GM12875 (cell line): ENCODE results near the gene RGS2.

Experiments
- H3K4me3 ChIP-seq: one replicate; pipeline ENCODE4 v1.5.1; 2011; ENCODE audit warnings: low read depth, low read length, control low read depth
- CTCF ChIP-seq: IDR thresholded peaks from 2 replicates; pipeline ENCODE4 v1.5.1; 2011; ENCODE audit warnings: low read depth, mild to moderate bottlenecking, control low read depth, inconsistent platforms, low read length, moderate library complexity, borderline replicate concordance; ENCODE audit not compliant: insufficient read depth

RGS2 gene

GRCh38 chr1:192812420-192813209, 3.8 kb downstream of the RGS2 start:
- TF ChIP-seq CTCF: no peak
- no peak overlapping the region for H3K4me3 ChIP-seq

DNA sequence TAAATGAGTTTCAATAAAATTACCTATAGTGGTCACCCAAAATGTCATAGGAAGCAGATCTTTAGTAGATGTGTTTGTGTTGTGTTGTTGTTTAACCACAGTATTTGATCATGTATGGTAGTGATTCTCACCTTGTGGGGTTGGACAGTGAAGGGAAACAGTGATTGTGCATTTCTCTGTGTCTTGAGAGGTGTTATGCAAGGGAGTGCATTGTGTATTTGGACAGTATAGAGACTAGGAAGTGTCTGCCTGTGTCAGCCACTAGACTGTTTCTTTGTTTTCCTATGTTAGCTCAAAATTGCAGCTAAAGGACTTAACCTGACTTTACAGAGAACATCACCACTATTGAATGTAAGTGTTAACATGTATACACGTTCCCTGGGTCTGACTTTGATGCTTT, 6.0 kb downstream of the RGS2 start:
- no peak overlapping the region for H3K4me3 ChIP-seq
- no peak for TF ChIP-seq CTCF

DNA sequence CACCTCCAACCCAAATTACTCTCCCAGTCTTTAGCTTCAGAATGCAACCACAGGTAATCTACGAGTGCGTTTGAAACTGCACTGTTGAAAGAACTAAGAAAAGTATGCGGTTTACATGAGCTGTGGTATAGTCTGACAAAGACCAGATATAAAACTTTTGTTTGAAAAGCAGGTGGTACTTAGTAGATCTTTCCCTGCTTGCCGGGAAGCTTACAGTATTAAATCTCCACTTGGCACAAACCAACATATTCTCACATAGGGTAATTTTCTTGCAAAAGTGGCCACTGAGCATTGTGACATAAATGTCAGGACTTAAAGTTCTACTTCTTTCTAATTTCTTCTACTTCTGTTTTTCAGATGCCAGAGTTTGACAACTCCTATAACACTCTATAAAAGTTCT, 8.4 kb downstream of the RGS2 start:
- TF ChIP-seq CTCF: no peak

GRCh38 chr1:192821296-192821695, 12.5 kb downstream of the RGS2 start:
- no peak overlapping the region for H3K4me3 ChIP-seq
- no peak for TF ChIP-seq CTCF

More for the DNA sequence above, 8.4 kb downstream of the RGS2 start:
- H3K4me3 ChIP-seq: no peak overlapping the region

DNA sequence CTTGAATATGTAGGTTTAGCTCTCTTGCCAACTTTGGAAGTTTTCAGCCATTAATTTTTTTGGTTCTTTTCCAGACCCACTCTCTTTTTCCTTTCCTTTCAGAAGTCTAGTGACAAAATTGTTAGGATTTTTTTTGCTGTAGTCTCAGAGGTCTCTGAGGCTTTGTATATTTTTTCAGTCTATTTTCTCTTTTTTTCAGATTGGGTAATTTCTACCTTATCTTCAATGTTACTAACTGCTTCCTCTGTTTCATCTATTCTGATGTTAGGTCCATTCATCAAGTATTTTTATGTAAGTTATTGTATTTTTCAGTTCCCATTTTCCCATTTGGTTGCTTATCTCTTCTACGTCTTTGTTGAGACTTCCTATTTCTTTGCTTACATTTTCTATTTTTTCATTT, 15.7 kb downstream of the RGS2 start:
- H3K4me3 ChIP-seq: no peak overlapping the region
- TF ChIP-seq CTCF: no peak

DNA sequence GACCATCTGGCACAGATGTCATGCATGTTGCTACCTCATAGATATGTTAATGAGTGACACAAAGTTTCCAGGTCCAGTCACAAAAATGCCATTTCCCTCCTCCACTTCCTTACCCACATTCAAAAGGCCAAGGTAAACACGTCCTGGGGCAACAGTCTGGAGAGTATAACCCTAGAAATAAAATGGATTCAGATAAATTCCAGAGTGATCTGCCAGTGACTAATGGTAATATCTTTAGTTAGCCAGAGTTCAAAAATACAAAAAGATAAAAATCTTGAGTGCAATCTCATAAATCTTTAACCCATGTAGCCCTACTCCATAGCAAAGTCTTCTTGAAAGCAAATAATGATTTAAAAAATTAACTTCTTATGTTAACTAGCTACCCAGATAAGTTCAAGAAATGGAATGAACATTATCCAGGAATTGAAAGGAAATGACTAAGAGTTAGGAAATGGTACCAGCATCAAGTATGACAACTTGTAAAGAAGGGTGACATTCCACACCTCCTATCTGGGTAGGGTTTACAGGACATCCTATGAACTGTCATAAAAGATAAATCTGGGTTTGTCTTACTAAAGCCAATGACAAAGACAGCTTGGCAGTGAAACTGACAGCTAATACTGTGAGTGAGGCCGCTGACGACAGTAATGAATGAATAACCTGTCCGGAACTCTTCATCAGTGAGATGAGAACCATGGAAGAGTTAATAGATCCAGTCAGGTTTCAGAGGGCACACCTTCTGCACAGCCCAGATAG, 18.1 kb downstream of the RGS2 start:
- no peak overlapping the region for H3K4me3 ChIP-seq
- TF ChIP-seq CTCF: no peak
